Nephron progenitor cell (in vitro differentiated cells): ENCODE measurements around the gene LILRB2.

Experiments
- DNase-seq: peaks from one replicate; pipeline ENCODE4 v3.0.0; 2021
- H3K27ac Mint-ChIP-seq: 2 replicates; pipeline ENCODE4 v1.8.0; 2021; ENCODE audit warnings: mild to moderate bottlenecking, moderate library complexity, mixed read lengths
- H3K27me3 Mint-ChIP-seq: 2 replicates; pipeline ENCODE4 v1.8.0; 2021; ENCODE audit warnings: mild to moderate bottlenecking, low read depth, mixed read lengths; ENCODE audit not compliant: poor library complexity
- H3K36me3 Mint-ChIP-seq: 2 replicates; pipeline ENCODE4 v1.8.0; 2021; ENCODE audit warnings: low read depth, mixed read lengths
- H3K4me1 Mint-ChIP-seq: 2 replicates; pipeline ENCODE4 v1.8.0; 2021; ENCODE audit warnings: mixed read lengths
- H3K4me3 Mint-ChIP-seq: 2 replicates; pipeline ENCODE4 v1.8.0; 2021; ENCODE audit warnings: mild to moderate bottlenecking, moderate library complexity, mixed read lengths
- H3K9me3 Mint-ChIP-seq: 2 replicates; pipeline ENCODE4 v1.8.0; 2021; ENCODE audit warnings: mild to moderate bottlenecking, moderate library complexity, mixed read lengths
- CTCF ChIP-seq: fragments of 200-600 bp; sonication (generic); IDR thresholded peaks from 2 replicates; pipeline ENCODE4 v1.5.0; 2021; ENCODE audit warnings: antibody characterized with exemption

The LILRB2 gene

GRCh38 chr19:54254195-54254906 is 26.6 kb downstream of the LILRB2 start:
- TF ChIP-seq CTCF: no peak
- no peak overlapping the region for H3K4me3 Mint-ChIP-seq
- H3K4me1 Mint-ChIP-seq: peaks cover 17% of the 10 kb centered on the region
- H3K27ac Mint-ChIP-seq: no peak overlapping the region
- H3K9me3 Mint-ChIP-seq: no peaks in the 10 kb centered on the region
- no peaks in the 10 kb centered on the region for H3K36me3 Mint-ChIP-seq
- H3K27me3 Mint-ChIP-seq: peaks cover 13% of the 10 kb centered on the region
- DNase-seq: no peak

GRCh38 chr19:54253331-54254194 is 27.3 kb downstream of the LILRB2 start:
- no peak for TF ChIP-seq CTCF
- no peak for DNase-seq
- peaks cover 17% of the 10 kb centered on the region for H3K4me1 Mint-ChIP-seq
- H3K27ac Mint-ChIP-seq: no peak overlapping the region
- H3K4me3 Mint-ChIP-seq: no peak overlapping the region
- H3K27me3 Mint-ChIP-seq: peaks cover 15% of the 10 kb centered on the region
- no peaks in the 10 kb centered on the region for H3K36me3 Mint-ChIP-seq
- no peaks in the 10 kb centered on the region for H3K9me3 Mint-ChIP-seq

- no peak for DNase-seq
- no peak overlapping the region for H3K27ac Mint-ChIP-seq
- peaks cover 20% of the 10 kb centered on the region for H3K27me3 Mint-ChIP-seq
- H3K36me3 Mint-ChIP-seq: no peaks in the 10 kb centered on the region
- H3K4me1 Mint-ChIP-seq: peaks cover 23% of the 10 kb centered on the region
- no peaks in the 10 kb centered on the region for H3K9me3 Mint-ChIP-seq
- H3K4me3 Mint-ChIP-seq: no peak overlapping the region
- TF ChIP-seq CTCF: no peak
These were observed 28.1 kb downstream of the LILRB2 start for GRCh38 chr19:54252845-54253244.

- H3K4me1 Mint-ChIP-seq: peaks cover 27% of the 10 kb centered on the region
- no peak overlapping the region for H3K27ac Mint-ChIP-seq
- no peak for DNase-seq
- peaks cover 14% of the 10 kb centered on the region for H3K27me3 Mint-ChIP-seq
- no peaks in the 10 kb centered on the region for H3K36me3 Mint-ChIP-seq
- TF ChIP-seq CTCF: no peak
- no peak overlapping the region for H3K4me3 Mint-ChIP-seq
- no peaks in the 10 kb centered on the region for H3K9me3 Mint-ChIP-seq
These were observed 28.7 kb downstream of the LILRB2 start for GRCh38 chr19:54252243-54252642.

- no peak for DNase-seq
- Mint-ChIP-seq H3K27me3 (peaks cover 10% of the 10 kb centered on the region), H3K27ac (no peak overlapping the region), H3K4me3 (no peak overlapping the region), H3K36me3 (no peaks in the 10 kb centered on the region), H3K9me3 (peaks cover 3% of the 10 kb centered on the region), H3K4me1 (peaks cover 34% of the 10 kb centered on the region)
- TF ChIP-seq CTCF: no peak
These were observed 32.8 kb downstream of the LILRB2 start for GRCh38 chr19:54248016-54248601.
